Muscle layer of duodenum (tissue), 2 donors: ENCODE results near the gene STIP1.

ENCODE experiments used
- H3K27ac ChIP-seq: one replicate; pipeline ENCODE4 v1.7.0; 2013; ENCODE audit warnings: mild to moderate bottlenecking, low read length
- H3K27me3 ChIP-seq: one replicate; pipeline ENCODE4 v1.7.0; 2013; ENCODE audit warnings: low read depth, mild to moderate bottlenecking, control low read depth, low read length
- H3K36me3 ChIP-seq, 2 donors: one replicate each; pipeline ENCODE4 v1.7.0; 2013; ENCODE audit warnings: low read length in 2 of 2, control low read depth in 1 of 2, mild to moderate bottlenecking in 1 of 2; ENCODE audit not compliant: insufficient read depth in 2 of 2, control insufficient read depth in 1 of 2
- H3K4me1 ChIP-seq, 2 donors: one replicate each; pipeline ENCODE4 v1.7.0; 2013; ENCODE audit warnings: low read length in 2 of 2, mild to moderate bottlenecking in 2 of 2, control low read depth in 1 of 2, moderate library complexity in 1 of 2; ENCODE audit not compliant: insufficient read depth in 2 of 2, control insufficient read depth in 1 of 2
- H3K4me3 ChIP-seq, 2 donors: one replicate each; pipeline ENCODE4 v1.7.0; 2013; ENCODE audit warnings: low read length in 2 of 2, low read depth in 1 of 2, mild to moderate bottlenecking in 1 of 2
- H3K9me3 ChIP-seq, 2 donors: one replicate each; pipeline ENCODE4 v1.7.0; 2013; ENCODE audit warnings: low read length in 2 of 2, control low read depth in 1 of 2, mild to moderate bottlenecking in 1 of 2; ENCODE audit not compliant: control insufficient read depth in 1 of 2
- donor health status: healthy.

The STIP1 gene

DNA sequence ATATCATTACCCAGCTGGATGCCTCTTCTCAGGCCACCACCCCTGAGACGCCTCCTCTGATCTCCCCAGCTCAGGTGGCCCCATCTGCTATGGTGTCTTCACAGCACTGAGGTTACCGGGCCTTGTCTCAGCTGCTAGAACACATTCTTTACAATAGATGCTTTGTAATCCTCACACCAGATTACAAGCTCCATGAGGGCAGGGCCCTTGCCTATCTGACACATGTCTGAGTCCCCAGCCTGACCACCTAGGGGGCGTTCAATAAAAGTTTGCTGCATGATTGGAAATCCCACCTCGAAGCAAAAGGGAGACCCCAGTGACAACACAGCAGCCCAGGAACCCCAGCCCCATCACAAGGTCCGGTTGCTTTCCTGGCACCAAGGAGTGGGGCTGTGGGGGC lies 22.0 kb upstream of the STIP1 start:
- H3K27ac ChIP-seq: no peak overlapping the region
- H3K9me3 ChIP-seq: no peaks in the 10 kb centered on the region
- H3K4me1 ChIP-seq: peaks cover 0 to 16% of the 10 kb centered on the region in 2 donors
- H3K36me3 ChIP-seq: no peaks in the 10 kb centered on the region
- H3K4me3 ChIP-seq: no peak overlapping the region
- H3K27me3 ChIP-seq: no peaks in the 10 kb centered on the region

DNA sequence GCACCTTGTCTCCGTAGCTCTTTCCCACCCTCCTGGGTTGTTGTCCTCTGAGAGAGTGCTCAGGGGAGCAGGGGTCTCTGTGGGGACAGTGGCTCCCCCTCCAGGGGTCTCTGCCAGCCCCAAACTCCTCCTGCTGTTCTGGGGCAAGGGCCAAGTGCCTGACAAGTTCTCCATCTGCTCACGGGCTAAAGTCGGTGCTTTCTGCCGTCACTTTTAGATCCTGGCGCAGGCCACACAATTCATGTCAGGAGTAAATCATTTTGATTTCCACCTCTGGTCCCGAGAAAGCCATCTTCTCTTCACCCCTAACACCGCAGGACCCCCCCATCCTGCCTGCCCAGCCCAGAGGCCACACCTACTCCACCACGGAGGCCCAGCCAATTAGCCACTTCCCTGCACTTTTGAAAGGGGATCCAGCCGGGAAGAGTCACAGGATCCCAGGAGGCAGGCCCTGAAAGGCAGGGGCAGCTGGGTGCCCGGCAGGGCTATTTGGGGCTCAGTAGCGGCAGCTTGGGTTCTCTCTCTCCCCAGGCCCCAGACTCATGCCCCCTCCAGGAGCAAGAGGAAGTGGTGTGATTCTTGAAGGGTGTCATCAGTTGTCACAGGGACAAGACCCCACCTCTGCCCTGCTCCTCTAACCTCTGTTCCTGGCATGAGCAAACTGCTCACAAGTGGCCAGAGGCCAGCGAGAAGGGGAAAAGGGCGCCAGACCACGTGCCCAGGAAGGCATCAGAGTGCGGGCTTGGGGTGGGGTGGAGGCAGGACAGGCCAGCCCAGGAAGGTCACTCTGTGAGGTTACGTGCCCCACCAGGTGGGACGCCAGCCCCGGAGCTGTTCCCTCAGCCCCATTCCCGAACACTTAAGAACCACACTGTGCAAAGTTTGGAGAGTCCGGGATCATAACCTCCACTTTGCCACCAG lies 21.3 kb upstream of the STIP1 start:
- Histone ChIP-seq H3K36me3 (no peaks in the 10 kb centered on the region), H3K4me3 (peak overlapping the region; percentile 50 to 84), H3K27ac (no peak overlapping the region), H3K9me3 (no peaks in the 10 kb centered on the region), H3K27me3 (no peaks in the 10 kb centered on the region), H3K4me1 (peaks cover 0 to 16% of the 10 kb centered on the region in 2 donors)

- Histone ChIP-seq H3K4me3 (peak overlapping the region; percentile 53 to 84), H3K27me3 (no peaks in the 10 kb centered on the region), H3K36me3 (no peaks in the 10 kb centered on the region), H3K4me1 (peaks cover 0 to 16% of the 10 kb centered on the region in 2 donors), H3K27ac (no peak overlapping the region), H3K9me3 (no peaks in the 10 kb centered on the region)
Observed at GRCh38 chr11:64165481-64165841, 20.5 kb upstream of the STIP1 start.

DNA sequence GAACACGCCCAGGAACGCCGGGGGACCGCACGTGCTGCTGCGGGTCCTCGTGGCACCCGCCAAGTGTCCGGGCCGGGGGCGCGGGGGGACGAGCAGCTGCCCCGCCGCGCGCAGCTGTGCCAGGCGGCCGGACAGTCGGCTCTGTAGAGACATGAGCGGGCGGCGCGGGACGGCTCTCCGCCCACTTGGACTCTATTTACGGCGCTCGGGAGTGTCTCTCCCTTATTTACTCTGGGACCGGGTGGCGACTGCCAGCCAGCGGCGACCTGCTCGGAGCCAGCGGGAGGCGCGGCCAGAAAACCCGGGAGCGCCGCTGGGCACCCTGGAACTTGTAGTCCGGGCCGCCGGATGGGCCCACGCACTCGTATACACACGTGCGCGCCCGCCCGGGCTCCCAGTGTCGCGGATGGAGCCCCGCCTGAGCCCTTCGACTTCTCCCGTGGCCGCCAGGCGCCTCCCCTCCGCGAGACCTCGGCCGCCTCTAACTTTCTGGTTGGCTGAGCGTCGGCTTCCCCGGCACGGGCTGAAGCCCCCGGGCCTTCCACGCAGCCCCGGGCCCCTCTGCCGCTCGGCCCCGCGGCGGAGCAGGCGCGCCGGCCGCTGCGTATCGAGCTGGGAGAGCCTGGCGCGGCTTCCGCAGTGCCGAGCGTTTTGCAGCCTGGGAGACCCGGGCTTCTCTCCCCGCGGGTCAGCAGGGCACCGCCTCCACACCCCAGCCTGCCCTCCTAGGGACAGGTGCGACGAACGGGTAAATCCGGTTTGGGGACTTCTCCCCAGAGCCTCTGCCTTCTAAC lies 19.9 kb upstream of the STIP1 start, which contains the start of gene MACROD1:
Gene MACROD1 (minus strand): TSS at position 272 of the 794 bp plus-strand sequence. CDS start 119 bp downstream, at position 153.
- Histone ChIP-seq H3K4me3 (peak within 1 kb of the TSS; percentile 53 to 84), H3K9me3 (no peaks in the 10 kb centered on the region), H3K4me1 (peaks cover 0 to 16% of the 10 kb centered on the region in 2 donors), H3K27me3 (no peaks in the 10 kb centered on the region), H3K27ac (no peak within 1 kb of the TSS), H3K36me3 (no peaks in the 10 kb centered on the region)

DNA sequence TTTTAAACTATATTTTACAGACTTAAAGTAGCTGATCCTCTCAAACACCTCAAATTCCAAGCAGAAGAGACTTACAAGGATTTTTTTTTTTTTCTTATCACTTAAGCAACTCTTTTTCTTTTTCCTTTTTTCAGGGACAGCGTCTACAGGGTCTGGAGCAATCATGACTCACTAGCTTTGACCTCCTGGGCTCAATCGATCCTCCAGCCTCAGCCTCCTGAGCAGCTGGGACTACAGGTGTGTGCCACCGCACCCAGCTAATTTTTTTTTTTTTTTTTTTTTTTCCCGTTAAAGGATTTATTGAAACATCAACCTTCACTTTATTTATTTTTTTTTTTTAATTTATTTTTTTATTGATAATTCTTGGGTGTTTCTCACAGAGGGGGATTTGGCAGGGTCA lies 15.6 kb upstream of the STIP1 start:
- Histone ChIP-seq H3K4me3 (no peak overlapping the region), H3K27ac (no peak overlapping the region), H3K9me3 (no peaks in the 10 kb centered on the region), H3K36me3 (no peaks in the 10 kb centered on the region), H3K4me1 (peaks cover 0 to 2% of the 10 kb centered on the region in 2 donors), H3K27me3 (no peaks in the 10 kb centered on the region)

- H3K27me3 ChIP-seq: no peaks in the 10 kb centered on the region
- no peaks in the 10 kb centered on the region for H3K4me1 ChIP-seq
- H3K9me3 ChIP-seq: no peaks in the 10 kb centered on the region
- no peak overlapping the region for H3K4me3 ChIP-seq
- no peak overlapping the region for H3K27ac ChIP-seq
- no peaks in the 10 kb centered on the region for H3K36me3 ChIP-seq
Observed at GRCh38 chr11:64173616-64174355, 12.2 kb upstream of the STIP1 start.

- Histone ChIP-seq H3K4me3 (no peak overlapping the region), H3K4me1 (peaks cover 11 to 14% of the 10 kb centered on the region in 2 donors), H3K9me3 (no peaks in the 10 kb centered on the region), H3K27me3 (no peaks in the 10 kb centered on the region), H3K36me3 (no peaks in the 10 kb centered on the region), H3K27ac (no peak overlapping the region)
Observed at GRCh38 chr11:64176751-64177150, 9.2 kb upstream of the STIP1 start.

- H3K27ac ChIP-seq: no peak overlapping the region
- H3K36me3 ChIP-seq: no peaks in the 10 kb centered on the region
- H3K4me3 ChIP-seq: no peak overlapping the region
Observed at GRCh38 chr11:64178203-64178602, 7.8 kb upstream of the STIP1 start.

GRCh38 chr11:64178951-64179639 lies 6.9 kb upstream of the STIP1 start:
- Histone ChIP-seq H3K27ac (no peak overlapping the region), H3K4me1 (peaks cover 18 to 30% of the 10 kb centered on the region in 2 donors), H3K9me3 (no peaks in the 10 kb centered on the region), H3K36me3 (no peaks in the 10 kb centered on the region), H3K27me3 (no peaks in the 10 kb centered on the region), H3K4me3 (no peak overlapping the region)

More at GRCh38 chr11:64178203-64178602, 7.8 kb upstream of the STIP1 start:
- no peaks in the 10 kb centered on the region for H3K9me3 ChIP-seq
- H3K27me3 ChIP-seq: no peaks in the 10 kb centered on the region
- peaks cover 14 to 21% of the 10 kb centered on the region in 2 donors for H3K4me1 ChIP-seq

GRCh38 chr11:64180891-64181290 lies 5.1 kb upstream of the STIP1 start:
- no peaks in the 10 kb centered on the region for H3K9me3 ChIP-seq
- peak overlapping the region; percentile 86 for H3K27ac ChIP-seq
- no peaks in the 10 kb centered on the region for H3K36me3 ChIP-seq
- H3K4me3 ChIP-seq: peak overlapping the region in 1 of 2 donors; percentile 28
- peaks cover 22 to 40% of the 10 kb centered on the region in 2 donors for H3K4me1 ChIP-seq
- no peaks in the 10 kb centered on the region for H3K27me3 ChIP-seq
